Measurements from ENCODE around the gene RPAP3. TPM values are rescaled to one million over a fixed set of nuclear protein-coding genes. Genes with fewer than 3 reads are reported as not detected.
A peak's percentile ranks its signal among the peaks of the same experiment; 100 is the strongest.

The RPAP3 gene
- total and polyA plus RNA-seq, 9 of the 15 experiments (the other 6 are each of a cell fraction or from before 2014, with no cell fraction given) = 40.0 to 92.1 (median 54.1) TPM

DNA sequence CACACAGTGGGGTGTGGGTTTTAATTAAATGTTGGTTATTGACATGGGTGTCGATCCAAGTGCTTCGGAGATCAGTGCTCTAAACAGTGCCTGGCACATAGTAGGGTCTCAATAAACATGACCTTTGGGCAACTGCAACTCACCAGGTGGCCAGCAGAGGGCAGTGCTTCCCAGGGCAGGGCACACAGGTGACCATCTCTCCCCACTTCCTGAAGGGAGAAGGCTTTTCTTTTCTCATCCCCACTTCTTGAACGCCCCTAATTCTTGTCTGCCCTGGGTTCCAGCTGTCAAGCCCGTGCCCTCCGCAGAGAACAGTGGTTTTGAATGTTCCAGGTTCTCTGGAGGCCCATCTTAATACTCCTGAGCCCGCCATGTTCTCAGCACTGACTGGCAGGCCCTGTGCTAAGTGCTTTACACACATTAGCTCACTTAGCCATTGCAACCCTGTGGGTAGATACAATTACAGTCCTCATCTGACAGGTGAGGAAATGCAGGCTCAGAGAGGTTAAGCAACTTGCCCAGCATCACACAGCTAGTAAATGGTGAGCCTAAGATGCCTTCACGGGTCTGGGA is 36.5 kb upstream of the RPAP3 start (continued):
- TF ChIP-seq MYC (IDR thresholded peaks at IDR 0.05; ENCODE audit: low read depth, low read length) (no peak), MYC (CRISPR knock-in tag; IDR thresholded peaks at IDR 0.05; ENCODE audit: borderline replicate concordance, low read depth) (no peak), EWSR1 (IDR thresholded peaks at IDR 0.05; ENCODE audit: borderline replicate concordance, low read depth, partially characterized antibody) (no peak), XRCC5 (IDR thresholded peaks at IDR 0.05; ENCODE audit: low read depth, low read length) (0 out of 2 replicates have a peak, but pooled peaks have one; percentile 50), ETS2 (tag; IDR thresholded peaks at IDR 0.05; ENCODE audit: borderline replicate concordance, poor library complexity, severe bottlenecking) (no peak), FOS (IDR thresholded peaks at IDR 0.05; ENCODE audit: extremely low read depth, insufficient read length) (no peak), ZNF584 (CRISPR knock-in tag; IDR thresholded peaks at IDR 0.05; ENCODE audit: low read depth) (no peak), ZNF197 (CRISPR knock-in tag; IDR thresholded peaks at IDR 0.05; ENCODE audit: low read depth) (no peak), CBX1 (IDR thresholded peaks at IDR 0.05; ENCODE audit: low read depth) (0 out of 2 replicates have a peak, but pooled peaks have one; percentile 45), HDAC8 (tag; IDR thresholded peaks at IDR 0.05) (no peak), SMARCC2 (IDR thresholded peaks at IDR 0.05; ENCODE audit: low read depth) (no peak), ZFP36 (IDR thresholded peaks at IDR 0.05; ENCODE audit: low read depth, low read length, partially characterized antibody) (peak; percentile 75), FOXK1 (CRISPR knock-in tag; IDR thresholded peaks at IDR 0.05; ENCODE audit: borderline replicate concordance) (no peak), TEAD4 (IDR thresholded peaks at IDR 0.05; ENCODE audit: low read length) (peak; percentile 35; the same call in 1 of the 2 replicates), TEAD4 (CRISPR knock-in tag; IDR thresholded peaks at IDR 0.05; ENCODE audit: borderline replicate concordance) (no peak), MAZ (CRISPR knock-in tag; conservative IDR thresholded peaks at IDR 0.05 in 1 of 2, IDR thresholded peaks at IDR 0.05 in 1 of 2) (peak in 1 of 2 experiments; percentile 68; a peak in 2 of 4 replicates), DPF2 (IDR thresholded peaks at IDR 0.05) (no peak), ZNF217 (CRISPR knock-in tag; IDR thresholded peaks at IDR 0.05) (no peak), HDAC1 (IDR thresholded peaks at IDR 0.05) (no peak), CREM (IDR thresholded peaks at IDR 0.05; ENCODE audit: low read depth) (no peak), ZBTB1 (CRISPR knock-in tag; IDR thresholded peaks at IDR 0.05; ENCODE audit: borderline replicate concordance, low read depth) (no peak)
- TF ChIP-seq, protein P1, sequence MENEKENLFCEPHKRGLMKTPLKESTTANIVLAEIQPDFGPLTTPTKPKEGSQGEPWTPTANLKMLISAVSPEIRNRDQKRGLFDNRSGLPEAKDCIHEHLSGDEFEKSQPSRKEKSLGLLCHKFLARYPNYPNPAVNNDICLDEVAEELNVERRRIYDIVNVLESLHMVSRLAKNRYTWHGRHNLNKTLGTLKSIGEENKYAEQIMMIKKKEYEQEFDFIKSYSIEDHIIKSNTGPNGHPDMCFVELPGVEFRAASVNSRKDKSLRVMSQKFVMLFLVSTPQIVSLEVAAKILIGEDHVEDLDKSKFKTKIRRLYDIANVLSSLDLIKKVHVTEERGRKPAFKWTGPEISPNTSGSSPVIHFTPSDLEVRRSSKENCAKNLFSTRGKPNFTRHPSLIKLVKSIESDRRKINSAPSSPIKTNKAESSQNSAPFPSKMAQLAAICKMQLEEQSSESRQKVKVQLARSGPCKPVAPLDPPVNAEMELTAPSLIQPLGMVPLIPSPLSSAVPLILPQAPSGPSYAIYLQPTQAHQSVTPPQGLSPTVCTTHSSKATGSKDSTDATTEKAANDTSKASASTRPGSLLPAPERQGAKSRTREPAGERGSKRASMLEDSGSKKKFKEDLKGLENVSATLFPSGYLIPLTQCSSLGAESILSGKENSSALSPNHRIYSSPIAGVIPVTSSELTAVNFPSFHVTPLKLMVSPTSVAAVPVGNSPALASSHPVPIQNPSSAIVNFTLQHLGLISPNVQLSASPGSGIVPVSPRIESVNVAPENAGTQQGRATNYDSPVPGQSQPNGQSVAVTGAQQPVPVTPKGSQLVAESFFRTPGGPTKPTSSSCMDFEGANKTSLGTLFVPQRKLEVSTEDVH (IDR thresholded peaks at IDR 0.05; ENCODE audit: low read depth, partially characterized antibody) = no peak
- TF ChIP-seq, protein P2, sequence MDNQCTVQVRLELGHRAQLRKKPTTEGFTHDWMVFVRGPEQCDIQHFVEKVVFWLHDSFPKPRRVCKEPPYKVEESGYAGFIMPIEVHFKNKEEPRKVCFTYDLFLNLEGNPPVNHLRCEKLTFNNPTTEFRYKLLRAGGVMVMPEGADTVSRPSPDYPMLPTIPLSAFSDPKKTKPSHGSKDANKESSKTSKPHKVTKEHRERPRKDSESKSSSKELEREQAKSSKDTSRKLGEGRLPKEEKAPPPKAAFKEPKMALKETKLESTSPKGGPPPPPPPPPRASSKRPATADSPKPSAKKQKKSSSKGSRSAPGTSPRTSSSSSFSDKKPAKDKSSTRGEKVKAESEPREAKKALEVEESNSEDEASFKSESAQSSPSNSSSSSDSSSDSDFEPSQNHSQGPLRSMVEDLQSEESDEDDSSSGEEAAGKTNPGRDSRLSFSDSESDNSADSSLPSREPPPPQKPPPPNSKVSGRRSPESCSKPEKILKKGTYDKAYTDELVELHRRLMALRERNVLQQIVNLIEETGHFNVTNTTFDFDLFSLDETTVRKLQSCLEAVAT (IDR thresholded peaks at IDR 0.05) = 0 out of 4 replicates have a peak, but pooled peaks of 1 of the 2 experiments have one; percentile 11
- TF ChIP-seq, protein P3, sequence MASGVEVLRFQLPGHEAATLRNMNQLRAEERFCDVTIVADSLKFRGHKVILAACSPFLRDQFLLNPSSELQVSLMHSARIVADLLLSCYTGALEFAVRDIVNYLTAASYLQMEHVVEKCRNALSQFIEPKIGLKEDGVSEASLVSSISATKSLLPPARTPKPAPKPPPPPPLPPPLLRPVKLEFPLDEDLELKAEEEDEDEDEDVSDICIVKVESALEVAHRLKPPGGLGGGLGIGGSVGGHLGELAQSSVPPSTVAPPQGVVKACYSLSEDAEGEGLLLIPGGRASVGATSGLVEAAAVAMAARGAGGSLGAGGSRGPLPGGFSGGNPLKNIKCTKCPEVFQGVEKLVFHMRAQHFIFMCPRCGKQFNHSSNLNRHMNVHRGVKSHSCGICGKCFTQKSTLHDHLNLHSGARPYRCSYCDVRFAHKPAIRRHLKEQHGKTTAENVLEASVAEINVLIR (CRISPR knock-in tag; IDR thresholded peaks at IDR 0.05) = no peak

All from K562 (cell line).